Tibial nerve (tissue), 4 donors: Measurements from ENCODE around the gene HAUS6. TPM values are rescaled to one million over a fixed set of nuclear protein-coding genes. Genes with fewer than 3 reads are reported as not detected.
"Not testable (repeated sequence)": the region's sequence is repeated elsewhere in the genome, so short reads cannot be mapped to it uniquely, and the experiment has no call there.

Experiments
- DNase-seq, 2 donors: peaks; one replicate each; pipeline ENCODE4 v3.0.0-alpha.2; 2019; ENCODE audit warnings: low spot score in 2 of 2
- H3K27ac ChIP-seq, 4 donors: fragments of 200-600 bp; sonication (generic) in 3 of 4; one replicate each; pipeline ENCODE4 v1.5.1; 2017 to 2019; ENCODE audit warnings: mild to moderate bottlenecking in 1 of 4
- H3K27me3 ChIP-seq, 2 donors: fragments of 200-600 bp; sonication (generic) in 1 of 2; one replicate each; pipeline versions ENCODE4 v1.5.1 to v1.6.0; 2017 to 2019
- H3K36me3 ChIP-seq, 3 donors: fragments of 200-600 bp; sonication (generic); one replicate each; pipeline ENCODE4 v1.5.1; 2018 to 2019
- H3K4me1 ChIP-seq, 4 donors: fragments of 200-600 bp; sonication (generic) in 3 of 4; one replicate each; pipeline ENCODE4 v1.5.1; 2017 to 2019
- H3K4me3 ChIP-seq, 4 donors: fragments of 200-600 bp; sonication (generic) in 3 of 4; one replicate each; pipeline ENCODE4 v1.5.1; 2017 to 2019; ENCODE audit warnings: mild to moderate bottlenecking in 1 of 4, moderate library complexity in 1 of 4
- H3K9me3 ChIP-seq, 4 donors: fragments of 200-600 bp; sonication (generic) in 3 of 4; one replicate each; pipeline ENCODE4 v1.5.1; 2017 to 2019
- CTCF ChIP-seq, 5 experiments: fragments of 200-600 bp in 3 of 5; fragments of 450-650 bp in 2 of 5; sonication (generic) in 3 of 5; IDR thresholded peaks; one replicate each; pipeline ENCODE4 v1.5.1; 2016 to 2019; ENCODE audit warnings: antibody characterized with exemption in 5 of 5, mild to moderate bottlenecking in 3 of 5, moderate library complexity in 2 of 5
- EP300 ChIP-seq, 2 donors: sonication (generic); formaldehyde crosslinking; IDR thresholded peaks; one replicate each; pipeline ENCODE4 v1.6.1; 2017; ENCODE audit warnings: antibody characterized with exemption in 2 of 2, mild to moderate bottlenecking in 1 of 2
- POLR2A ChIP-seq, 2 donors: fragments of 450-650 bp; IDR thresholded peaks; one replicate each; pipeline ENCODE4 v1.6.1; 2017; ENCODE audit warnings: antibody characterized with exemption in 2 of 2, mild to moderate bottlenecking in 2 of 2, moderate library complexity in 2 of 2
- WGBS, 2 donors: methylation state at CpG; one replicate each; pipeline ENCODE4 v1.1.5; 2018; 5-methylcytosine and 5-hydroxymethylcytosine counted together
- total RNA-seq, 4 donors: library from RNA; depleted of rRNA; stranded (reverse); fragments of >200 nt; gene quantifications; one replicate each; pipeline ENCODE4 v1.1.0, GENCODE V29; 2016

The HAUS6 gene
- total RNA-seq, 4 donors from 2014 or later: 10.1 to 37.1 (median 11.2) TPM

GRCh38 chr9:19116107-19116790 is 13.5 kb upstream of the HAUS6 start:
- Histone ChIP-seq H3K27ac (no peak overlapping the region), H3K9me3 (no peaks in the 10 kb centered on the region), H3K4me1 (peaks cover 0 to 9% (median 0%) of the 10 kb centered on the region in 4 donors), H3K36me3 (peaks cover 0 to 72% (median 36%) of the 10 kb centered on the region in 3 donors), H3K4me3 (no peak overlapping the region), H3K27me3 (no peaks in the 10 kb centered on the region)
- whole genome bisulfite sequencing, 2 donors: 88 to 93% methylated on average over 10 of the region's 10 CpGs
- TF ChIP-seq POLR2A (IDR thresholded peaks at IDR 0.05) (no peak), EP300 (IDR thresholded peaks at IDR 0.05) (peak in 1 of 2 donors; percentile 8), CTCF (IDR thresholded peaks at IDR 0.05) (no peak)
- no peak for DNase-seq

DNA sequence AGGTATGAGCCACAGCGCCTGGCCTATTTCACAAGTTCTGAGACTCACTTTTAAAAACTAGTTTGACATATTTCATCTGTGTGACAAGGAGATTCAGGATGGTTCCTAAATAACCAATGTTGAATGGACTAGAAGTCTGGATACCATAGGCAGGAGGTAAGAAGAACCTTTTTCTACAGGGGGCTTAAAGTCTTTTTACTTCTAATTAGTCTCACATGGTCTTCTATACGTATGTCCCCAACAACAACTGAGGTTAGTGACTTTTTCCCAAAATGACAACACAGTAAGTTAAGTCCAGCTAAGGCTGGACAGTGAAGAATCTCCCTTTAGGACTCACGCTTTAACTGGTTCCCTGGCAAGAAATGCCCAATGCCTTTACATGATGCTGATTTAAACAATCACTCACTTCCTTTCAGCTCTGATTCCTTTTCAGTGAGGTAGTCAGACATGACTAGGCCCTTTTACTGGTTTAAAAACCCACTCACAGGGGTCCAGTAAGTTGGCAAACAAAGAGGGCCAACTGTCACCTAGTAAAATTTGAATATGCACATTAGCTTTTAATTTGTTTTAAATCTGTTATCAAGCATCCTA is 12.1 kb upstream of the HAUS6 start:
- peaks cover 0 to 9% (median 0%) of the 10 kb centered on the region in 4 donors for H3K4me1 ChIP-seq
- H3K4me3 ChIP-seq: no peak overlapping the region
- peaks cover 0 to 58% (median 27%) of the 10 kb centered on the region in 3 donors for H3K36me3 ChIP-seq
- DNase-seq: no peak
- H3K27me3 ChIP-seq: no peaks in the 10 kb centered on the region
- H3K27ac ChIP-seq: no peak overlapping the region
- no peaks in the 10 kb centered on the region for H3K9me3 ChIP-seq
- no peak for TF ChIP-seq POLR2A (IDR thresholded peaks at IDR 0.05)
- no peak for TF ChIP-seq EP300 (IDR thresholded peaks at IDR 0.05)
- no peak for TF ChIP-seq CTCF (IDR thresholded peaks at IDR 0.05)
- WGBS, 2 donors: 88 to 91% methylated on average over 3 of the region's 3 CpGs

DNA sequence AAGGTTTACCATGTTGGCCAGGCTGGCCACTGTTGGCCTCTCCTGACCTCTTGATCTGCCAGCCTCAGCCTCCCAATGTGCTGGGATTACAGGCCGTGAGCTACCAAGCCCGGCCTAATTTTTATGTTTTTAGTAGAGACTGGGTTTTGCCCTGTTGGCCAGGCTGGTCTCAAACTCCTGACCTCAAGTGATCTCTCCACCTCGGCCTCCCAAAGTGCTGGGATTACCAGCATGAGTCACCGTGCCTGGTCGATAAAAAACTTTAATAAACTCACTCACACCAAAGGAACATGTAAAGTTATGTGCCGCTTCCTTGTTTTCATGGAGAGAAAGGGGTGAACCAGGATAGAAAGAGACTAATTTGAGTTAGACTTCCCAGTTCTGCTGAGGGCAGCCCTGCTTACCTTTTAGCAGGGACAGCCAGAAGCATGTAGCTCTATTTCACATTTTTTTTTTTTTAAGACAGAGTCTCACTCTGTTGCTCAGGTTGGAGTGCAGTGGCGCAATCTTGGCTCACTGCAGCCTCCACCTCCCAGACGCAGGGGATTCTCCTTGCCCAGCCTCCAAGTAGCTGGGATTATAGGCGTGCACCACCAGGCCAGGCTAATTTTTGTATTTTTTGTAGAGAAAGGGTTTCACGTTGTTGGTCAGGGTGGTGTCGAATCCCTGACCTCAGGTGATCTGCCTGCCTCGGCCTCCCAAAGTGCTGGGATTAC is 11.4 kb upstream of the HAUS6 start:
- no peak overlapping the region for H3K4me3 ChIP-seq
- TF ChIP-seq EP300 (IDR thresholded peaks at IDR 0.05) (peak in 1 of 2 donors; percentile 3), CTCF (IDR thresholded peaks at IDR 0.05) (no peak)
- H3K4me1 ChIP-seq: peaks cover 0 to 7% (median 0%) of the 10 kb centered on the region in 4 donors
- no peaks in the 10 kb centered on the region for H3K9me3 ChIP-seq
- H3K27ac ChIP-seq: no peak overlapping the region
- peaks cover 0 to 51% (median 21%) of the 10 kb centered on the region in 3 donors for H3K36me3 ChIP-seq
- DNase-seq: no peak
- H3K27me3 ChIP-seq: no peaks in the 10 kb centered on the region
- WGBS, 2 donors: 87 to 89% methylated on average over 12 of the region's 12 CpGs

DNA sequence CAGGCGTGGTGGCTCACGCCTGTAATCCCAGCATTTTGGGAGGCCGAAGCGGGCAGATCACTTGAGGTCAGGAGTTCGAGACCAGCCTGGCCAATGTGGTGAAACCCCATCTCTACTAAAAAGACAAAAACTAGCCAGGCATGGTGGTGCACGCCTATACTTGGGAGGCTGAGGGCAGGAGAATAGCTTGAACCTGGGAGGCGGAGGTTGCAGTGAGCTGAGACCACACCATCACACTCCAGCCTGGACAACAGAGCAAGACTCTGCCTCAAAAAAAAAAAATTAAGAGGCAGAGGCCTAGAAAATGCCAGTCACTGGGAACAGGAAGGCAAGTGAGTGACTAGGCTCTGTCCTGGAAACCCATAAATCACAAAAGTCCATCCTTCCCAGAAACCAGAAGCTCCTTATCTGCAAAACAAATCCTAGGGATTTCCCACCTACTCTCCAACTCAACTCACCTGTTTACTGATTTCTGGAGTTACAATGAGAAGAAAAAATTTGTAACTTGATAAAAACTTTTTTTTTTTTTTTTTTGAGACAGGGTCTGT is 10.4 kb upstream of the HAUS6 start:
- peaks cover 0 to 41% (median 13%) of the 10 kb centered on the region in 3 donors for H3K36me3 ChIP-seq
- not testable (repeated sequence) for H3K27ac ChIP-seq, H3K4me3 ChIP-seq, H3K27me3 ChIP-seq, H3K4me1 ChIP-seq, DNase-seq, H3K9me3 ChIP-seq
- 91 to 94% methylated on average over 7 of the region's 7 CpGs for WGBS, 2 donors

- H3K27me3 ChIP-seq: no peaks in the 10 kb centered on the region
- no peak for DNase-seq
- H3K36me3 ChIP-seq: no peaks in the 10 kb centered on the region
- H3K27ac ChIP-seq: no peak overlapping the region
- H3K4me1 ChIP-seq: peaks cover 0 to 6% (median 3%) of the 10 kb centered on the region in 4 donors
- no peak overlapping the region for H3K4me3 ChIP-seq
- no peaks in the 10 kb centered on the region for H3K9me3 ChIP-seq
- TF ChIP-seq POLR2A (IDR thresholded peaks at IDR 0.05) (no peak), EP300 (IDR thresholded peaks at IDR 0.05) (no peak), CTCF (IDR thresholded peaks at IDR 0.05) (no peak)
Observed at GRCh38 chr9:19108038-19108437, 5.3 kb upstream of the HAUS6 start.
